Right atrium auricular region (tissue), 2 donors: ENCODE data around the gene ADGRD1. TPM values are rescaled to one million over a fixed set of nuclear protein-coding genes. Genes with fewer than 3 reads are reported as not detected.

Source experiments
- DNase-seq: peaks from one replicate; pipeline ENCODE4 v3.0.0-alpha.2; 2019; ENCODE audit warnings: low spot score
- H3K27ac ChIP-seq, 2 donors: fragments of 200-600 bp; sonication (generic); 1 replicate in 1 of 2; 2 replicates in 1 of 2; pipeline ENCODE4 v1.5.1; 2016 to 2019
- H3K27me3 ChIP-seq, 2 donors: fragments of 200-600 bp; sonication (generic); one replicate each; pipeline versions ENCODE4 v1.5.1 to v1.6.0; 2017 to 2019
- H3K36me3 ChIP-seq: fragments of 200-600 bp; sonication (generic); one replicate; pipeline ENCODE4 v1.5.1; 2016
- H3K4me1 ChIP-seq, 2 donors: fragments of 200-600 bp; sonication (generic); one replicate each; pipeline versions ENCODE4 v1.5.1 to v1.6.0; 2017 to 2019
- H3K4me3 ChIP-seq, 2 donors: fragments of 200-600 bp; sonication (generic); 1 replicate in 1 of 2; 2 replicates in 1 of 2; pipeline ENCODE4 v1.5.1; 2017 to 2019; ENCODE audit warnings: mild to moderate bottlenecking in 1 of 2, moderate library complexity in 1 of 2
- H3K9me3 ChIP-seq, 2 donors: fragments of 200-600 bp; sonication (generic); one replicate each; pipeline ENCODE4 v1.5.1; 2019
- CTCF ChIP-seq, 2 donors: fragments of 200-600 bp; sonication (generic); IDR thresholded peaks; one replicate each; pipeline ENCODE4 v1.5.1; 2019; ENCODE audit warnings: antibody characterized with exemption in 2 of 2
- total RNA-seq, 2 donors: library from RNA; depleted of rRNA; stranded (reverse); fragments of >200 nt; gene quantifications; one replicate each; pipeline ENCODE4 v1.1.0, GENCODE V29; 2016

Gene ADGRD1
- total RNA-seq, 2 donors from 2014 or later = 120 to 168 TPM

- no peak for DNase-seq
- no peaks in the 10 kb centered on the region for H3K27me3 ChIP-seq
- H3K4me3 ChIP-seq = no peak overlapping the region
- TF ChIP-seq CTCF (IDR thresholded peaks at IDR 0.05) = no peak
- H3K27ac ChIP-seq = peak overlapping the region; percentile 70 to 83
- no peaks in the 10 kb centered on the region for H3K36me3 ChIP-seq
- H3K9me3 ChIP-seq = no peaks in the 10 kb centered on the region
- peaks cover 0 to 10% of the 10 kb centered on the region in 2 donors for H3K4me1 ChIP-seq
Observed at GRCh38 chr12:130922511-130922953, 31.2 kb upstream of the ADGRD1 start.

- Histone ChIP-seq H3K4me1 (peaks cover 0 to 10% of the 10 kb centered on the region in 2 donors), H3K27me3 (peaks cover 0 to 3% of the 10 kb centered on the region in 2 donors), H3K9me3 (no peaks in the 10 kb centered on the region), H3K27ac (peak overlapping the region; percentile 10 to 39), H3K36me3 (no peaks in the 10 kb centered on the region), H3K4me3 (no peak overlapping the region)
- DNase-seq = no peak
- TF ChIP-seq CTCF (IDR thresholded peaks at IDR 0.05) = no peak
Observed at GRCh38 chr12:130924966-130925665, 28.6 kb upstream of the ADGRD1 start.

GRCh38 chr12:130925666-130926015 lies 28.1 kb upstream of the ADGRD1 start:
- peaks cover 0 to 10% of the 10 kb centered on the region in 2 donors for H3K4me1 ChIP-seq

GRCh38 chr12:130929363-130929762 lies 24.3 kb upstream of the ADGRD1 start:
- Histone ChIP-seq H3K36me3 (no peaks in the 10 kb centered on the region), H3K4me1 (peaks cover 0 to 5% of the 10 kb centered on the region in 2 donors), H3K27ac (no peak overlapping the region), H3K4me3 (no peak overlapping the region), H3K9me3 (no peaks in the 10 kb centered on the region), H3K27me3 (peaks cover 0 to 3% of the 10 kb centered on the region in 2 donors)
- no peak for DNase-seq
- no peak for TF ChIP-seq CTCF (IDR thresholded peaks at IDR 0.05)

More at GRCh38 chr12:130925666-130926015, 28.1 kb upstream of the ADGRD1 start:
- Histone ChIP-seq H3K36me3 (no peaks in the 10 kb centered on the region), H3K27ac (peak overlapping the region; percentile 10 to 39), H3K4me3 (no peak overlapping the region), H3K27me3 (peaks cover 0 to 3% of the 10 kb centered on the region in 2 donors), H3K9me3 (no peaks in the 10 kb centered on the region)
- DNase-seq = no peak
- no peak for TF ChIP-seq CTCF (IDR thresholded peaks at IDR 0.05)

GRCh38 chr12:130932061-130932930 lies 21.4 kb upstream of the ADGRD1 start:
- H3K4me3 ChIP-seq = no peak overlapping the region
- peak; percentile 57 for DNase-seq
- H3K27ac ChIP-seq = peak overlapping the region; percentile 46 to 60
- peaks cover 0 to 5% of the 10 kb centered on the region in 2 donors for H3K4me1 ChIP-seq
- peaks cover 0 to 3% of the 10 kb centered on the region in 2 donors for H3K27me3 ChIP-seq
- peaks cover 0 to 8% of the 10 kb centered on the region in 2 donors for H3K9me3 ChIP-seq
- no peaks in the 10 kb centered on the region for H3K36me3 ChIP-seq
- no peak for TF ChIP-seq CTCF (IDR thresholded peaks at IDR 0.05)
